Astrocyte (in vitro differentiated cells and primary cell): Measurements from ENCODE around the gene HOXA4. TPM values are rescaled to one million over a fixed set of nuclear protein-coding genes. Genes with fewer than 3 reads are reported as not detected.

Experiments used
- DNase-seq: peaks from one replicate; pipeline ENCODE4 v3.0.0-alpha.2; 2010; ENCODE audit warnings: low read depth
- FAIRE-seq: peaks from 2 replicates; lab custom pipeline; 2011; peaks lifted over from hg19 to GRCh38; lab: Jason Lieb, UNC
- H2AFZ ChIP-seq: 2 replicates; pipeline ENCODE4 v1.6.0; 2012; ENCODE audit warnings: low read depth, low read length, inconsistent platforms
- H3K27ac ChIP-seq: 2 replicates; pipeline ENCODE4 v1.5.1; 2011; ENCODE audit warnings: low read depth, low read length, inconsistent platforms
- H3K27me3 ChIP-seq: 2 replicates; pipeline ENCODE4 v1.6.0; 2011; ENCODE audit warnings: low read length, inconsistent platforms; ENCODE audit not compliant: insufficient read depth
- H3K36me3 ChIP-seq: 2 replicates; pipeline ENCODE4 v1.5.1; 2011; ENCODE audit warnings: low read length, inconsistent platforms; ENCODE audit not compliant: insufficient read depth
- H3K4me1 ChIP-seq: 2 replicates; pipeline ENCODE4 v1.5.1; 2011; ENCODE audit warnings: low read length, inconsistent platforms; ENCODE audit not compliant: insufficient read depth
- H3K4me2 ChIP-seq: 2 replicates; pipeline ENCODE4 v1.6.0; 2012; ENCODE audit warnings: low read length, inconsistent platforms
- H3K4me3 ChIP-seq: 2 replicates; pipeline ENCODE4 v1.5.1; 2011; ENCODE audit warnings: low read depth, mild to moderate bottlenecking, low read length, inconsistent platforms; ENCODE audit not compliant: insufficient read depth
- H3K79me2 ChIP-seq: 2 replicates; pipeline ENCODE4 v1.6.0; 2012; ENCODE audit warnings: mild to moderate bottlenecking, low read length, inconsistent platforms; ENCODE audit not compliant: insufficient read depth
- H3K9ac ChIP-seq: 2 replicates; pipeline ENCODE4 v1.6.0; 2012; ENCODE audit warnings: mild to moderate bottlenecking, low read length, inconsistent platforms
- H3K9me3 ChIP-seq: 2 replicates; pipeline ENCODE4 v1.5.1; 2012; ENCODE audit warnings: low read depth, mild to moderate bottlenecking, low read length, inconsistent platforms; ENCODE audit not compliant: insufficient read depth
- H4K20me1 ChIP-seq: 2 replicates; pipeline ENCODE4 v1.6.0; 2012; ENCODE audit warnings: low read length, inconsistent platforms; ENCODE audit not compliant: insufficient read depth
- H3K27ac Mint-ChIP-seq: one replicate; pipeline ENCODE4 v1.8.0; 2021; ENCODE audit warnings: mild to moderate bottlenecking, mixed read lengths; ENCODE audit not compliant: unreplicated experiment
- H3K27me3 Mint-ChIP-seq: one replicate; pipeline ENCODE4 v1.8.0; 2021; ENCODE audit warnings: low read depth, mixed read lengths; ENCODE audit not compliant: unreplicated experiment
- H3K36me3 Mint-ChIP-seq: one replicate; pipeline ENCODE4 v1.8.0; 2021; ENCODE audit warnings: low read depth, mixed read lengths; ENCODE audit not compliant: unreplicated experiment
- H3K4me1 Mint-ChIP-seq: one replicate; pipeline ENCODE4 v1.8.0; 2021; ENCODE audit warnings: low read depth, mixed read lengths; ENCODE audit not compliant: unreplicated experiment
- H3K4me3 Mint-ChIP-seq: one replicate; pipeline ENCODE4 v1.8.0; 2021; ENCODE audit warnings: mild to moderate bottlenecking, moderate library complexity, mixed read lengths; ENCODE audit not compliant: unreplicated experiment
- H3K9me3 Mint-ChIP-seq: one replicate; pipeline ENCODE4 v1.8.0; 2021; ENCODE audit warnings: mild to moderate bottlenecking, mixed read lengths; ENCODE audit not compliant: unreplicated experiment
- CTCF ChIP-seq: IDR thresholded peaks from 2 replicates; pipeline ENCODE4 v1.5.1; 2011; ENCODE audit warnings: low read depth, mild to moderate bottlenecking, inconsistent platforms, low read length, moderate library complexity; ENCODE audit not compliant: insufficient read depth
- EZH2 ChIP-seq: IDR thresholded peaks from 2 replicates; pipeline ENCODE4 v1.6.1; 2012; ENCODE audit warnings: mild to moderate bottlenecking, low read length, inconsistent platforms; ENCODE audit not compliant: insufficient read depth
- total RNA-seq: library from RNA; stranded (reverse); gene quantifications from 2 replicates; pipeline ENCODE4 v1.2.1, GENCODE V29; 2021

HOXA4 gene
- total RNA-seq, 1 donor from 2014 or later = not detected

- Histone ChIP-seq H3K9me3 (peaks cover 16% of the 10 kb centered on the region), H3K4me2 (peak overlapping the region; percentile 63), H3K27ac (no peak overlapping the region), H3K36me3 (no peaks in the 10 kb centered on the region), H3K27me3 (peaks cover 92% of the 10 kb centered on the region), H4K20me1 (peaks cover 6% of the 10 kb centered on the region), H3K4me3 (no peak overlapping the region), H3K79me2 (no peaks in the 10 kb centered on the region), H3K4me1 (peaks cover 5% of the 10 kb centered on the region), H2AFZ (no peak overlapping the region), H3K9ac (no peak overlapping the region)
- TF ChIP-seq CTCF = no peak
- TF ChIP-seq EZH2 = peak; percentile 92
- Mint-ChIP-seq H3K27ac (no peak overlapping the region), H3K4me1 (no peaks in the 10 kb centered on the region), H3K9me3 (peaks cover 30% of the 10 kb centered on the region), H3K27me3 (peaks cover 70% of the 10 kb centered on the region), H3K36me3 (no peaks in the 10 kb centered on the region), H3K4me3 (no peak overlapping the region)
- no peak for DNase-seq
- no peak for FAIRE-seq
These were observed 42.4 kb upstream of the HOXA4 start for GRCh38 chr7:27172823-27173510.

GRCh38 chr7:27172315-27172774 lies 41.8 kb upstream of the HOXA4 start:
- peaks cover 92% of the 10 kb centered on the region for H3K27me3 ChIP-seq
- FAIRE-seq = no peak
- H3K79me2 ChIP-seq = no peaks in the 10 kb centered on the region

More at GRCh38 chr7:27172315-27172774, 41.8 kb upstream of the HOXA4 start:
- Histone ChIP-seq H3K9ac (no peak overlapping the region), H3K4me3 (no peak overlapping the region), H3K27ac (no peak overlapping the region), H4K20me1 (peaks cover 6% of the 10 kb centered on the region), H3K36me3 (no peaks in the 10 kb centered on the region), H2AFZ (no peak overlapping the region), H3K9me3 (peaks cover 16% of the 10 kb centered on the region), H3K4me2 (no peak overlapping the region), H3K4me1 (peaks cover 5% of the 10 kb centered on the region)
- H3K4me1 Mint-ChIP-seq = no peaks in the 10 kb centered on the region
- H3K27ac Mint-ChIP-seq = peak overlapping the region; percentile 80
- no peaks in the 10 kb centered on the region for H3K36me3 Mint-ChIP-seq
- H3K4me3 Mint-ChIP-seq = no peak overlapping the region
- no peak for DNase-seq
- TF ChIP-seq CTCF (no peak), EZH2 (no peak)
- H3K27me3 Mint-ChIP-seq = peaks cover 70% of the 10 kb centered on the region
- H3K9me3 Mint-ChIP-seq = peaks cover 30% of the 10 kb centered on the region
